ENCODE measurements around the gene MPPED1.

Gene MPPED1

DNA sequence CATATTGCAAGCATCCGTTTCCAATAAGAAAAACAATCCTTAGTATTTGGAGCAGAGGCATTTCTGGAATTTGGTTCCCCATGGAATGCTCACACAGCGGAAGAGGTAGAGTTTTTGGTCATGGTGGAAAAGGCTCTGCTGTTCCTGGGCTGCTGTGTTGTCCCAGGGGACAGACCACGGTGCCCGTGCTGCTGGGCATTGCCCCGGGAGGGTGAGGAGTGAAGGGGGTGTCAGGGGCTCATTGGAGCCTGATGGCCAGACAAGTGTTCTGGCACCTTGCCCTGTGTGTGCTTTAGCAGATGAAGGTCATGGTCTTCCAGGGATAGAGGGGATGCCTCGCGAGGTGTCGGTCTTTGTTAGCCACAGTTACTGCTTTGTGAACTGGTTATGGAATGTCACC, 61.2 kb downstream of the MPPED1 start:
- TF ChIP-seq, protein P1, sequence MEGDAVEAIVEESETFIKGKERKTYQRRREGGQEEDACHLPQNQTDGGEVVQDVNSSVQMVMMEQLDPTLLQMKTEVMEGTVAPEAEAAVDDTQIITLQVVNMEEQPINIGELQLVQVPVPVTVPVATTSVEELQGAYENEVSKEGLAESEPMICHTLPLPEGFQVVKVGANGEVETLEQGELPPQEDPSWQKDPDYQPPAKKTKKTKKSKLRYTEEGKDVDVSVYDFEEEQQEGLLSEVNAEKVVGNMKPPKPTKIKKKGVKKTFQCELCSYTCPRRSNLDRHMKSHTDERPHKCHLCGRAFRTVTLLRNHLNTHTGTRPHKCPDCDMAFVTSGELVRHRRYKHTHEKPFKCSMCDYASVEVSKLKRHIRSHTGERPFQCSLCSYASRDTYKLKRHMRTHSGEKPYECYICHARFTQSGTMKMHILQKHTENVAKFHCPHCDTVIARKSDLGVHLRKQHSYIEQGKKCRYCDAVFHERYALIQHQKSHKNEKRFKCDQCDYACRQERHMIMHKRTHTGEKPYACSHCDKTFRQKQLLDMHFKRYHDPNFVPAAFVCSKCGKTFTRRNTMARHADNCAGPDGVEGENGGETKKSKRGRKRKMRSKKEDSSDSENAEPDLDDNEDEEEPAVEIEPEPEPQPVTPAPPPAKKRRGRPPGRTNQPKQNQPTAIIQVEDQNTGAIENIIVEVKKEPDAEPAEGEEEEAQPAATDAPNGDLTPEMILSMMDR (IDR thresholded peaks at IDR 0.05) = no peak

DNA sequence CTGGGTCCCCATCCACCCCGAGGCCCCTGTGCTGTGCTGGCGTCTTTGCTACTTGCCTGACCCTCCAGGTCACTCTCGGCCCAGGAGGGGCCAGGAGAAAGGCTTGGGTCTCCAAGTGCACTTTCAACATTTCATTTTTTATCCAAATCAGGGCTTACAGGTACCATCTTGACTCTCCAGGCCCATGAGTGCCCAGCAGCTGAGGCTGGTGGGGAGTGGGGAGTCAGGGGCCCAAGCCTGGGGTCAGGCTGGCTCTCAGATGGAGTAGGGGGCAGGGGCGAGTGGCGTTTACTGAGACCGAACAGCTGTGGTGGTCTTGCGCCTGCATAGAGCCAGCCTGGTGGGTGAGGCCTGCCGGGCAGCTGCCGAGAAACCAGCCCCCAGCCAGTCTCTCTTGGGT, 61.6 kb downstream of the MPPED1 start:
- TF ChIP-seq, protein P1 (IDR thresholded peaks at IDR 0.05) = no peak

DNA sequence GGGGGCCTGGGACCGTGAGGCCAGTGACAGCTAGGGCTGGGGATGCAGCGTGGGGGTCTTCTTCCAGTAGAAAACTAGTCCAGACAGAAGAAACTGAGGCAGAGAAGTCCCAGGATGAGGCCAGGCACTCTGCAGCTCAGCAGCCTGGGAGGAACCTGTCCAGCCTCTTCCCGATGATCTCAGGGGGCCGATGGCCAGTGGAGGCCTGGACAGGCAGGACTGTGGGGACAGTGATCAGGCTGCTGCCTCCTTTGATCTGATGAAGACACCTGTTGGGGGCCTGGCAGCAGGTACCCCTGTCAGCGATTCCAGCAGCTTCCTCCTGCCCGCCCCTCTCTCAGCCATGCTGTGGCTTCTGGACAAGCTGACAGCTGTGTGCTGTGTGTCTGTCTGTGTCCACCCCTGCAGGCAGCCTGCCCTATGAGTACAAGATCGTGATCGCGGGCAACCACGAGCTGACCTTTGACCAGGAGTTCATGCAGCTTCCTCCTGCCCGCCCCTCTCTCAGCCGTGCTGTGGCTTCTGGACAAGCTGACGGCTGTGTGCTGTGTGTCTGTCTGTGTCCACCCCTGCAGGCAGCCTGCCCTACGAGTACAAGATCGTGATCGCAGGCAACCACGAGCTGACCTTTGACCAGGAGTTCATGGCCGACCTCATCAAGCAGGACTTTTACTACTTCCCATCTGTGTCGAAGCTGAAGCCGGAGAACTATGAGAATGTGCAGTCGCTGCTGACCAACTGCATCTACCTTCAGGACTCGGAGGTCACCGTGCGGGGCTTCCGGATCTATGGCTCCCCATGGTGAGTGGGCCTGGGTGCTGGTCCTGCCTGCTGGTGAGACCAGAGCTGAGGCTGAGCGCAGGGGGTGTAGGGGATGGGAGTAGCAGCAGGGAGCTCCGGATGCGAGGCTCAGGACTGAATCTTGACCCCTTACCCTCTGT, 62.6 kb downstream of the MPPED1 start:
- TF ChIP-seq, protein P1 (IDR thresholded peaks at IDR 0.05) = no peak

DNA sequence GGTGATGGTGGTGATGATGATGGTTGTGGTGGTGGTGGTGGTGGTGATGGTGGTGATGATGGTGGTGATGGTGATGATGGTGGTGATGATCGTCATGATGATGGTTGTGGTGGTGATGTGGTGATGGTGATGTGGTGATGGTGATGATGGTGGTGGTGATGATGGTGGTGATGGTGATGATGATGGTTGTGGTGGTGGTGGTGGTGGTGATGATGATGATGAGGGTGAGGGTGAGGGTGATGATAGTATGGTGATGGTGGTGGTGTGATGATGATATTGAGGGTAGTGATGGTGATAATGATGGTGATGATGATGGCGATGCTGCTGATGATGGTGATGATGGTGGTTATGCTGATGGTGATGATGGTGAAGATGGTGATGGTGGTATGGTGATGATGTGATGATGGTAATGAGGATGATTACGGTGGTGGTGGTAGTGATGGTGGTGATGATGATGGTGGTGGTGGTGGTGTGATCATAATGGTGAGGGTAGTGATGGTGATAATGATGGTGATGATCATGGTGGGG, 63.8 kb downstream of the MPPED1 start:
- TF ChIP-seq, protein P1 (IDR thresholded peaks at IDR 0.05) = no peak

DNA sequence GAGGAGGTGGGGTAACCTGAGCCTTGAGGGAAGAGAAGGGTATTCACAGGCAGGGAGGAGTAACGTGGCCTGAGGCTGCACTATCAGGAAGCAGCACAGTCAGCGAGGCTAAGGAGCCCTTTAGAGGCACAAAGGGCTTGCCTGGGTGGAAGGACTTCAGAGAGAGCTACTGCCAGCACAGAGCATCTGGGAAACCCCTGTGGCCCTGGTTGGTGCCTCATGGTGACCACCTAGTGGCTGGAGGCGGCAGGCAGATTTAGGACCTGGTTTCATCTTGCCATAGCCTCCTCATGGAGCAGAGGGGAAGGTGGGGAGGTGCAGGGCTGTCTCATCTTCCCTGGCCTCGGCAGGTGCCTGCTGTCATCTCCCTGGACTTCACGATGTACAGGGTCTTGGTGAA, 64.5 kb downstream of the MPPED1 start:
- TF ChIP-seq, protein P1 (IDR thresholded peaks at IDR 0.05) = no peak

DNA sequence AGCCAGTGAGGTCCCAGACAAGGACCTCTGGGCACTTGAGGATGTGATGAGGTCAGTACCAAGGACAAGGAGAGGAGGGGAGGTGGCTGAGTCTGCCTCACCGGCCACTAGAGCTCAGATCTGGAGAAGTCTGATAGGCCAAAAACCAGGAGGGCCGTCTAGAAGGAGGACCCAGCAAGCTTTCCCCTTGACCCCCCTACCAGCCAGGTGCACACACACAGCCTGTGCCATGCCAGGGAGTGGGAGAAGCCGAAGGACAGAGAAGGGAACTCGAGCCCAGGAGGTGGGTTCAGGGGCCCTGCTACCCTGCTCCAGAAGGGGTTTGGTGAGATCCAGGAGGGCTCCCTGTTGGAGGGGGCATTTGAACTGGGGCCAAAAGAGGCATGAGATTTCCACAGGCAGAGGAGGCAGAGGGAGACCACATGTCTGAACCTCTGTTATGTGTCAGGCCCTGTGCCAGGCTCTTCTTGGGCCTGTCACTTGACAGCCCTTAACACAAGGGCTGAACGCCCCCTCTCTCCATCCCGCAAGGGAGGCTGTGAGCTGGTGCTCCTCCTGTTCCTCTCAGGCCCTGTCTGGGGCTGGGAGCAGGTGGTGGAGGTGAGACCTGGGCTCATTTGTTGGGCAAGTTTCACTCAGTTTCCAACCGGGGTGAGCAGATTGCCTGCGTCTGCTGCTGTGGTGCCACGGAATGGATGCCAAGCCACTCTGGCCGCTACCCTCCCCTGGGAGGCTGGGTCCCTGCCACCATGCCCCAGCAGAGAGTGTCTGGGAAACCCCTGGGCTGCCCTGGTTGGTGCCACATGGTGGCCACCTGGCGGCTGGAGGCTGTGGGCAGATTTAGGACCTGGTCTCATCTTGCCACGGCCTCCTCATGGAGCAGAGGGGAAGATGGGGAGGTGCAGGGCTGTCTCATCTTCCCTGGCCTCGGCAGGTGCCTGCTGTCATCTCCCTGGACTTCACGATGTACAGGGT, 65.2 kb downstream of the MPPED1 start:
- TF ChIP-seq, protein P1 (IDR thresholded peaks at IDR 0.05) = no peak

DNA sequence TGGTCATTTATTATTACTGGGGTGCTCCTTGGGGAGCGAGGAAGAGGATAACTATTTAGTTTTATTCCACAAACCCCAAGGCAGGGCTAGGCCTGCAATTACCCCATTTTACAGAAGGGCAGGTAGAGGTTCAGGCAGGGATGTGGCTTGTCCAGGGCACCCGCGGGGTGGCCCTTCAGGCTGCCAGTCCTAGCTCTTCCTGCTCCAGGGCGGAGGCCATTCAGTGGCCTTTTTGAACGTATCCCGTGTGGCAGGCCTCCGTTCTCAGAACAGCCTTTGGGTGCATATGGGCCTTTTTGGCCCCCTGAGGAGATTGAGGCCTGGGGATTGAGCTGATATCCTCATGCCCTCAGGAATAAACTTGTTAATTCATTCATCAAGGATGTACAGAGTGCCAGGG, 66.2 kb downstream of the MPPED1 start:
- TF ChIP-seq, protein P1 (IDR thresholded peaks at IDR 0.05) = no peak

Measured in LNCAP (cell line).